Panc1 (cell line): ENCODE results near the gene MYL9. TPM values are rescaled to one million over a fixed set of nuclear protein-coding genes. Genes with fewer than 3 reads are reported as not detected.

Source experiments
- ATAC-seq: fragments of 200-7000 bp; cut with Tn5 transposase; 2 replicates; pipeline ENCODE4 v1.9.1; 2020; ENCODE audit warnings: mild to moderate bottlenecking, moderate library complexity
- BruUV-seq: library from RNA; stranded (reverse); fragments of 400-500 nt; replicated peaks from 2 replicates; lab custom pipeline; 2021; lab: Mats Ljungman, UMichigan
- CTCF ChIA-PET: fragments of 300-600 bp; sonication (Branson Sonifier 250); formaldehyde crosslinking; loops from one replicate; lab custom pipeline; 2022; ENCODE audit warnings: antibody characterized with exemption; lab: Charles Lee
- POLR2A ChIA-PET: fragments of 300-600 bp; sonication (Branson Sonifier 250); formaldehyde crosslinking; loops from one replicate; lab custom pipeline; 2022; ENCODE audit warnings: antibody characterized with exemption; lab: Charles Lee
- DNase-seq: peaks from one replicate; pipeline ENCODE4 v3.0.0-alpha.2; 2010; ENCODE audit warnings: low read depth, low spot score
- H3K27ac ChIP-seq: 2 replicates; pipeline ENCODE4 v1.5.1; 2011; ENCODE audit warnings: mild to moderate bottlenecking, low read length, inconsistent platforms
- H3K27me3 ChIP-seq: fragments of 200-500 bp; sonication (Bioruptor generic); 2 replicates; pipeline ENCODE4 v1.6.0; 2014; ENCODE audit warnings: low read length, inconsistent platforms; ENCODE audit not compliant: control insufficient read depth, insufficient read depth
- H3K36me3 ChIP-seq: fragments of 200-500 bp; sonication (Bioruptor generic); 2 replicates; pipeline ENCODE4 v1.5.1; 2014; ENCODE audit warnings: inconsistent platforms, mild to moderate bottlenecking, low read length, moderate library complexity; ENCODE audit not compliant: control insufficient read depth, insufficient read depth
- H3K4me1 ChIP-seq: 2 replicates; pipeline ENCODE4 v1.5.1; 2011; ENCODE audit warnings: inconsistent platforms, mild to moderate bottlenecking, low read length, moderate library complexity; ENCODE audit not compliant: control insufficient read depth, insufficient read depth
- H3K4me3 ChIP-seq, 2 experiments: 2 replicates each; pipeline ENCODE4 v1.5.1; 2011 to 2012; ENCODE audit warnings: low read depth in 2 of 2, low read length in 2 of 2, mild to moderate bottlenecking in 2 of 2, inconsistent platforms in 1 of 2, moderate library complexity in 1 of 2
- H3K9me3 ChIP-seq: fragments of 200-500 bp; sonication (Bioruptor generic); 2 replicates; pipeline ENCODE4 v1.5.1; 2014; ENCODE audit warnings: low read depth, mild to moderate bottlenecking, inconsistent platforms, low read length, moderate library complexity; ENCODE audit not compliant: control insufficient read depth, insufficient read depth
- CTCF ChIP-seq: fragments of 450-650 bp; IDR thresholded peaks from 2 replicates; pipeline ENCODE4 v1.5.1; 2017; ENCODE audit warnings: mild to moderate bottlenecking
- POLR2AphosphoS5 ChIP-seq: IDR thresholded peaks from 2 replicates; pipeline ENCODE4 v1.6.1; 2012; ENCODE audit warnings: mild to moderate bottlenecking, low read depth, low read length, moderate library complexity
- REST ChIP-seq, 2 experiments: IDR thresholded peaks; 2 replicates each; pipeline ENCODE4 v1.6.1; 2011 to 2012; ENCODE audit warnings: low read depth in 2 of 2, control low read depth in 1 of 2, low read length in 1 of 2, mild to moderate bottlenecking in 1 of 2, moderate library complexity in 1 of 2; ENCODE audit not compliant: insufficient read depth in 1 of 2
- SIN3A ChIP-seq: IDR thresholded peaks from 2 replicates; pipeline ENCODE4 v1.6.1; 2012; ENCODE audit warnings: low read depth, mild to moderate bottlenecking, low read length, moderate library complexity, borderline replicate concordance; ENCODE audit not compliant: insufficient read depth
- TCF7L2 ChIP-seq: IDR thresholded peaks from 2 replicates; pipeline ENCODE4 v1.6.1; 2011; ENCODE audit warnings: mild to moderate bottlenecking, low read depth, low read length, inconsistent platforms
- in situ Hi-C: cut with HindIII; loops from 2 replicates; pipeline ENCODE4 v1.10.0; 2016; ENCODE audit warnings: low sequenced_read_pairs, low pct_unique_long_range_greater_than_20kb
- intact Hi-C: fragments of 100-400 bp; cut with micrococcal nuclease; formaldehyde crosslinking; loops from one replicate; pipeline ENCODE4 v1.10.0; 2022; ENCODE audit not compliant: unreplicated experiment
- total RNA-seq: library from RNA; stranded (reverse); gene quantifications from one replicate; pipeline ENCODE4 v1.2.1, GENCODE V29; 2021; ENCODE audit not compliant: unreplicated experiment

Gene MYL9
- total RNA-seq, 1 experiment from 2014 or later = 107 TPM

GRCh38 chr20:36540551-36541211 lies 638 bp upstream of the MYL9 start:
- TF ChIP-seq TCF7L2 (no peak), REST (IDR thresholded peaks at IDR 0.05; ENCODE audit: insufficient read depth in 1 of 2, low read depth in 2 of 2, low read length in 1 of 2) (no peak), POLR2AphosphoS5 (no peak), CTCF (no peak), SIN3A (no peak)
- Histone ChIP-seq H3K27ac (0 out of 2 replicates have a peak overlapping the region, but pooled peaks have one; percentile 35), H3K4me1 (peaks cover 15% of the 10 kb centered on the region), H3K36me3 (no peaks in the 10 kb centered on the region), H3K4me3 (peak overlapping the region; percentile 59 to 71), H3K9me3 (no peaks in the 10 kb centered on the region), H3K27me3 (no peaks in the 10 kb centered on the region)
- CTCF ChIA-PET = interaction anchor here (0.7 kb wide), 1 partner anchor 1274 kb away, joined by 3 read pairs; no protein-coding TSS in a partner anchor
- no TSS peak for BruUV-seq
- POLR2A ChIA-PET = no interaction called here
- ATAC-seq (no peak; the same call in 1 of the 2 replicates), DNase-seq (no peak)
- in situ Hi-C loops (no loop called here), intact Hi-C loops (no loop called here)

- Histone ChIP-seq H3K9me3 (no peaks in the 10 kb centered on the region), H3K27ac (peak overlapping the region; percentile 70), H3K4me1 (peaks cover 15% of the 10 kb centered on the region), H3K4me3 (peak overlapping the region; percentile 59 to 71), H3K36me3 (no peaks in the 10 kb centered on the region), H3K27me3 (no peaks in the 10 kb centered on the region)
- no TSS peak for BruUV-seq
- peak; percentile 74 for ATAC-seq
- ChIA-PET CTCF (interaction anchor here (0.6 to 0.9 kb wide), 2 partner anchors 26 to 51 kb away, joined by 3 to 5 read pairs; no protein-coding TSS in a partner anchor), POLR2A (interaction anchor here (0.6 kb wide), 1 partner anchor 70 kb away, joined by 4 read pairs; no protein-coding TSS in a partner anchor)
- intact Hi-C loops (no loop called here), in situ Hi-C loops (no loop called here)
- DNase-seq = no peak
- no peak for TF ChIP-seq REST (IDR thresholded peaks at IDR 0.05; ENCODE audit: insufficient read depth in 1 of 2, low read depth in 2 of 2, low read length in 1 of 2)
- TF ChIP-seq CTCF = peak; percentile 84
- TF ChIP-seq TCF7L2 = no peak
- no peak for TF ChIP-seq SIN3A
Observed at GRCh38 chr20:36541768-36542488, 609 bp downstream of the MYL9 start.
